IMR-90 (cell line): ENCODE measurements around the gene LONP2. TPM values are rescaled to one million over a fixed set of nuclear protein-coding genes. Genes with fewer than 3 reads are reported as not detected.

Source experiments
- ATAC-seq: fragments of 200-7000 bp; cut with Tn5 transposase; 2 replicates; pipeline ENCODE4 v1.9.1; 2020; ENCODE audit warnings: low read depth, mild to moderate bottlenecking, moderate library complexity
- BruUV-seq: library from RNA; stranded (reverse); fragments of 400-500 nt; replicated peaks from 2 replicates; lab custom pipeline; 2021; lab: Mats Ljungman, UMichigan
- CTCF ChIA-PET: fragments of 300-600 bp; formaldehyde crosslinking; extraction: SDS; loops from one replicate; lab custom pipeline; 2021; ENCODE audit warnings: antibody characterized with exemption; lab: Yijun Ruan, JAX
- POLR2A ChIA-PET: fragments of 300-600 bp; sonication (Branson Sonifier 250); formaldehyde crosslinking; loops from one replicate; lab custom pipeline; 2022; ENCODE audit warnings: antibody characterized with exemption; ENCODE audit not compliant: unreplicated experiment; lab: Charles Lee
- DNase-seq: peaks from one replicate; pipeline ENCODE4 v3.0.0; 2013
- H2AFZ ChIP-seq: replicated peaks from 2 replicates; pipeline ENCODE3; 2013; ENCODE audit warnings: low read length, mild to moderate bottlenecking; ENCODE audit not compliant: poor library complexity
- H2AK5ac ChIP-seq: 2 replicates; pipeline ENCODE4 v1.6.1; 2013; ENCODE audit warnings: low read depth, low read length, inconsistent platforms
- H2AK9ac ChIP-seq: replicated peaks from 2 replicates; pipeline ENCODE3; 2013; ENCODE audit warnings: mild to moderate bottlenecking, low read depth, low read length, moderate library complexity; ENCODE audit not compliant: poor library complexity
- H2BK120ac ChIP-seq: 2 replicates; pipeline ENCODE4 v1.6.1; 2013; ENCODE audit warnings: low read depth, low read length, inconsistent platforms
- H2BK15ac ChIP-seq: 3 replicates; pipeline ENCODE4 v1.6.1; 2013; ENCODE audit warnings: low read depth, low read length, inconsistent platforms
- H2BK20ac ChIP-seq: 2 replicates; pipeline ENCODE4 v1.6.1; 2013; ENCODE audit warnings: low read depth, mild to moderate bottlenecking, inconsistent platforms, low read length, moderate library complexity
- H2BK5ac ChIP-seq: 2 replicates; pipeline ENCODE4 v1.6.1; 2013; ENCODE audit warnings: mild to moderate bottlenecking, low read depth, low read length, inconsistent platforms; ENCODE audit not compliant: poor library complexity, severe bottlenecking
- H3K14ac ChIP-seq: replicated peaks from 2 replicates; pipeline ENCODE4 v1.6.1; 2013; ENCODE audit warnings: low read depth, low read length, inconsistent platforms
- H3K18ac ChIP-seq: 2 replicates; pipeline ENCODE4 v1.6.1; 2013; ENCODE audit warnings: low read depth, low read length, control low read depth
- H3K23ac ChIP-seq: 2 replicates; pipeline ENCODE4 v1.6.1; 2013; ENCODE audit warnings: low read depth, low read length, inconsistent platforms
- H3K27ac ChIP-seq: 2 replicates; pipeline ENCODE4 v1.5.1; 2013; ENCODE audit warnings: mild to moderate bottlenecking, control low read depth, low read length; ENCODE audit not compliant: insufficient read depth
- H3K27me3 ChIP-seq: 2 replicates; pipeline ENCODE4 v1.6.1; 2013; ENCODE audit warnings: low read length; ENCODE audit not compliant: control insufficient read depth, insufficient read depth
- H3K36me3 ChIP-seq: 2 replicates; pipeline ENCODE4 v1.6.1; 2013; ENCODE audit warnings: low read length, mixed read lengths; ENCODE audit not compliant: control insufficient read depth, insufficient read depth
- H3K4ac ChIP-seq: 2 replicates; pipeline ENCODE4 v1.6.1; 2013; ENCODE audit warnings: low read depth, low read length, inconsistent platforms
- H3K4me1 ChIP-seq: 2 replicates; pipeline ENCODE4 v1.6.1; 2013; ENCODE audit warnings: low read length, mixed read lengths; ENCODE audit not compliant: control insufficient read depth, insufficient read depth
- H3K4me2 ChIP-seq: 2 replicates; pipeline ENCODE4 v1.6.1; 2013; ENCODE audit warnings: low read depth, mild to moderate bottlenecking, control low read depth, low read length, moderate library complexity
- H3K4me3 ChIP-seq: 2 replicates; pipeline ENCODE4 v1.5.1; 2013; ENCODE audit warnings: low read depth, mild to moderate bottlenecking, control low read depth, low read length, moderate library complexity; ENCODE audit not compliant: insufficient read depth
- H3K56ac ChIP-seq: 2 replicates; pipeline ENCODE4 v1.6.1; 2013; ENCODE audit warnings: low read length, inconsistent platforms; ENCODE audit not compliant: insufficient read depth; ENCODE audit errors: extremely low read depth
- H3K79me1 ChIP-seq, 2 experiments: 2 replicates each; pipeline ENCODE4 v1.6.1; 2013; ENCODE audit warnings: low read length in 2 of 2, inconsistent platforms in 1 of 2, low read depth in 1 of 2
- H3K9ac ChIP-seq: 2 replicates; pipeline ENCODE4 v1.6.1; 2013; ENCODE audit warnings: low read depth, low read length, control low read depth
- H3K9me1 ChIP-seq: 2 replicates; pipeline ENCODE4 v1.6.1; 2013; ENCODE audit warnings: low read length, inconsistent platforms; ENCODE audit not compliant: insufficient read depth
- H3K9me3 ChIP-seq: 2 replicates; pipeline ENCODE4 v1.6.1; 2013; ENCODE audit warnings: low read length; ENCODE audit not compliant: control insufficient read depth, insufficient read depth
- H4K20me1 ChIP-seq: 2 replicates; pipeline ENCODE4 v1.6.1; 2013; ENCODE audit warnings: low read length, inconsistent platforms; ENCODE audit not compliant: insufficient read depth
- H4K5ac ChIP-seq: 2 replicates; pipeline ENCODE4 v1.6.1; 2013; ENCODE audit warnings: mild to moderate bottlenecking, low read depth, low read length, control low read depth
- H4K8ac ChIP-seq, 2 experiments: 2 replicates each; pipeline ENCODE4 v1.6.1; 2013; ENCODE audit warnings: low read depth in 2 of 2, low read length in 2 of 2, control low read depth in 1 of 2, inconsistent platforms in 1 of 2
- H4K91ac ChIP-seq: 2 replicates; pipeline ENCODE4 v1.6.1; 2013; ENCODE audit warnings: low read depth, low read length, inconsistent platforms; ENCODE audit not compliant: insufficient read depth
- CEBPB ChIP-seq: IDR thresholded peaks from 2 replicates; pipeline ENCODE4 v1.6.1; 2012; ENCODE audit warnings: low read depth, low read length, improper control_type of control experiment
- CHD1 ChIP-seq: IDR thresholded peaks from 2 replicates; pipeline ENCODE4 v1.6.1; 2012; ENCODE audit warnings: low read depth, low read length, improper control_type of control experiment
- CTCF ChIP-seq: conservative IDR thresholded peaks from 2 replicates; pipeline ENCODE4 v1.5.1; 2012; ENCODE audit warnings: mild to moderate bottlenecking, low read depth, low read length, improper control_type of control experiment
- MAZ ChIP-seq: IDR thresholded peaks from 2 replicates; pipeline ENCODE4 v1.6.1; 2012; ENCODE audit warnings: low read depth, mild to moderate bottlenecking, low read length, improper control_type of control experiment, moderate library complexity, borderline replicate concordance
- MXI1 ChIP-seq: IDR thresholded peaks from 2 replicates; pipeline ENCODE4 v1.6.1; 2012; ENCODE audit warnings: low read depth, mild to moderate bottlenecking, low read length, moderate library complexity, borderline replicate concordance
- NFE2L2 ChIP-seq: fragments of 150-350 bp; IDR thresholded peaks from 2 replicates; pipeline ENCODE4 v1.6.1; 2016; ENCODE audit warnings: low read depth, mild to moderate bottlenecking, low read length
- POLR2A ChIP-seq: IDR thresholded peaks from 2 replicates; pipeline ENCODE4 v1.6.1; 2012; ENCODE audit warnings: mild to moderate bottlenecking, low read depth, low read length
- RCOR1 ChIP-seq: IDR thresholded peaks from 2 replicates; pipeline ENCODE4 v1.6.1; 2012; ENCODE audit warnings: mild to moderate bottlenecking, low read length, improper control_type of control experiment; ENCODE audit not compliant: insufficient replicate concordance
- RFX5 ChIP-seq: IDR thresholded peaks from 2 replicates; pipeline ENCODE4 v1.8.0; 2012; ENCODE audit warnings: low read depth, mild to moderate bottlenecking, low read length, moderate library complexity
- SMC3 ChIP-seq: fragments of 150-350 bp; IDR thresholded peaks from 2 replicates; pipeline ENCODE4 v1.6.1; 2016; ENCODE audit warnings: low read depth, mild to moderate bottlenecking, antibody characterized with exemption, low read length, moderate library complexity
- USF2 ChIP-seq: fragments of 150-350 bp; IDR thresholded peaks from 2 replicates; pipeline ENCODE4 v1.6.1; 2017; ENCODE audit warnings: mild to moderate bottlenecking, antibody characterized with exemption, low read length, low read depth
- WGBS, 2 experiments: methylation state at CpG; one replicate each; pipeline versions ENCODE4 v1.1.5 to v1.1.7; 2013; ENCODE audit warnings: missing lambda C conversion rate in 2 of 2; ENCODE audit not compliant: insufficient read length in 1 of 2; ENCODE audit errors: extremely low coverage in 2 of 2; 5-methylcytosine and 5-hydroxymethylcytosine counted together
- dilution Hi-C: fragments of 300-500 bp; cut with HindIII; formaldehyde crosslinking; loops from one replicate; pipeline ENCODE4 v1.14.3; 2018; ENCODE audit warnings: low sequenced_read_pairs; ENCODE audit not compliant: unreplicated experiment
- in situ Hi-C: fragments of 300-500 bp; cut with MboI; formaldehyde crosslinking; loops from 3 replicates; pipeline ENCODE4 v1.14.3; 2019; ENCODE audit warnings: low sequenced_read_pairs, inconsistent platforms, mixed read lengths
- intact Hi-C: fragments of 100-400 bp; cut with micrococcal nuclease; formaldehyde crosslinking; loops from 2 replicates; pipeline ENCODE4 v1.10.0; 2022
- polyA plus RNA-seq, 3 experiments: library from polyadenylated mRNA; depleted of rRNA; stranded (reverse); fragments of >200 nt; gene quantifications; 2 replicates each; pipeline ENCODE4 v1.2.3, GENCODE V29; 2012; ENCODE audit warnings: low replicate concordance in 1 of 3
- total RNA-seq: library from RNA; depleted of rRNA; stranded (reverse); fragments of >200 nt; gene quantifications from 2 replicates; pipeline ENCODE4 v1.2.3, GENCODE V29; 2012

LONP2 gene
- total and polyA plus RNA-seq, 2 of the 4 experiments (the other 2 are of a cell fraction): 31.5 to 90.9 TPM

GRCh38 chr16:48292452-48292851 lies 48.4 kb downstream of the LONP2 start:
- no peak overlapping the region for H3K4ac ChIP-seq
- ChIA-PET CTCF (interaction anchor here (1.1 to 1.3 kb wide), 2 partner anchors 8 to 74 kb away, joined by 3 to 5 read pairs; no protein-coding TSS in a partner anchor), POLR2A (no interaction called here)
- no peak overlapping the region for H4K91ac ChIP-seq
- no peak overlapping the region for H2BK5ac ChIP-seq
- no peak overlapping the region for H2AK9ac ChIP-seq
- H4K5ac ChIP-seq: no peak overlapping the region
- no TSS peak for BruUV-seq
- ATAC-seq: peak; percentile 17; the same call in 1 of the 2 replicates
- peaks cover 2% of the 10 kb centered on the region; the same call in 1 of the 2 replicates for H3K9me3 ChIP-seq
- no peak overlapping the region for H4K8ac ChIP-seq
- intact Hi-C loops: no loop called here
- H2BK120ac ChIP-seq: no peak overlapping the region
- no peaks in the 10 kb centered on the region for H4K20me1 ChIP-seq
- 0 out of 2 replicates have a peak, but pooled peaks cover 3% of the 10 kb centered on the region for H3K9me1 ChIP-seq
- H2AK5ac ChIP-seq: no peak overlapping the region
- in situ Hi-C loops: no loop called here
- no peak overlapping the region for H3K4me3 ChIP-seq
- H3K23ac ChIP-seq: no peak overlapping the region
- H3K36me3 ChIP-seq: peaks cover 26% of the 10 kb centered on the region
- DNase-seq: no peak
- H2BK15ac ChIP-seq: no peak overlapping the region
- H3K4me1 ChIP-seq: peaks cover 1% of the 10 kb centered on the region; the same call in 1 of the 2 replicates
- H3K18ac ChIP-seq: no peak overlapping the region
- H3K27me3 ChIP-seq: no peaks in the 10 kb centered on the region
- no peak overlapping the region for H3K56ac ChIP-seq
- no peak overlapping the region for H2AFZ ChIP-seq
- TF ChIP-seq POLR2A: no peak
- no peak for TF ChIP-seq NFE2L2
- no peak for TF ChIP-seq CEBPB
- TF ChIP-seq MXI1: no peak
- TF ChIP-seq CHD1: no peak
- TF ChIP-seq MAZ: no peak
- no peak for TF ChIP-seq CTCF
- no peak for TF ChIP-seq RFX5
- TF ChIP-seq USF2: no peak
- TF ChIP-seq SMC3: no peak
- no peak for TF ChIP-seq RCOR1
- peaks cover 25 to 38% of the 10 kb centered on the region in 2 experiments for H3K79me1 ChIP-seq
- no peak overlapping the region for H3K9ac ChIP-seq
- H3K14ac ChIP-seq: no peak overlapping the region
- no CpG with 5 or more reads among the region's 2 CpGs for WGBS, 2 experiments
- H3K4me2 ChIP-seq: no peak overlapping the region
- dilution Hi-C loops: no loop called here
- no peak overlapping the region for H2BK20ac ChIP-seq
- no peak overlapping the region for H3K27ac ChIP-seq
